ENCODE results near the gene FAM107B. TPM values are rescaled to one million over a fixed set of nuclear protein-coding genes. Genes with fewer than 3 reads are reported as not detected.

Gene FAM107B
- total and polyA plus RNA-seq, 10 of the 15 experiments (the other 5 are each of a cell fraction or from before 2014, with no cell fraction given) = 22.9 to 162 (median 86.6) TPM

DNA sequence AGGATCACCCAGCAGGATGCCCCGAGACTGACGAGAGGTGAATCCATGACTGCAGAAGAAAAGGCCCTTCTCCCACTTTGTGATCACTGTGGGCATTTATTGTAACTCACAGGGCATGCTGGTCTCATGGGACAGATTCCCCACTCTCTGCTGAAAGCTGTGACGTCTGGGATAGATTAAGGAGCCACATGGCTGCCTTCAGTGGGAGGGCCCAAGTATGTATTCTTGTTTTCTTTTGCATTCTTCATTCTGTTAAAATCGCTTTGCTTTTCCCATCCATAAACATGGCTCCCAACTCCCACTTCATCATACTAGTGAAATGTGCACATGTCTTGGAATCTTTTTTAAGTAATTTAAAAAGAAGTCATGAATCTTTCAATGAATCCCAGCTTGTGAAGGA lies 67.2 kb downstream of the FAM107B start:
- no peaks in the 10 kb centered on the region for H3K79me2 ChIP-seq (ENCODE audit: control insufficient read depth, insufficient read depth, low read length)
- intact Hi-C loops (cut with micrococcal nuclease; ENCODE audit: unreplicated experiment) = no loop called here
- no peak overlapping the region for H2AFZ ChIP-seq (ENCODE audit: control insufficient read depth, low read depth, low read length)
- FAIRE-seq = no peak
- in situ Hi-C loops (cut with MboI) = no loop called here
- no peak overlapping the region for H3K4me3 ChIP-seq
- H3K36me3 ChIP-seq (ENCODE audit: control insufficient read depth in 2 of 2, insufficient read depth in 2 of 2, low read length in 1 of 2) = no peaks in the 10 kb centered on the region
- no peaks in the 10 kb centered on the region for H3K4me1 ChIP-seq (ENCODE audit: control insufficient read depth, insufficient read depth, low read length)
- H4K20me1 ChIP-seq (ENCODE audit: control insufficient read depth, insufficient read depth) = no peaks in the 10 kb centered on the region
- ChIA-PET SMC1A (ENCODE audit: uncharacterized antibody, unreplicated experiment) (interaction anchor here (0.8 to 1.3 kb wide), 3 partner anchors 25 to 79 kb away, joined by 3 to 4 read pairs (median 3); no protein-coding TSS in a partner anchor), RAD21 (ENCODE audit: unreplicated experiment) (no interaction called here), CTCF (no interaction called here), POLR2A (no interaction called here)
- no peak for ATAC-seq
- H3K4me2 ChIP-seq (ENCODE audit: control insufficient read depth, insufficient read depth) = no peak overlapping the region
- H3K9ac ChIP-seq (ENCODE audit: control insufficient read depth, insufficient read depth, low read length) = no peak overlapping the region
- TF ChIP-seq MXI1 (IDR thresholded peaks at IDR 0.05; ENCODE audit: low read depth, low read length) (no peak), GABPA (IDR thresholded peaks at IDR 0.05; ENCODE audit: low read depth) (no peak), ATF7 (IDR thresholded peaks at IDR 0.05; ENCODE audit: low read depth) (no peak), BMI1 (IDR thresholded peaks at IDR 0.05; ENCODE audit: borderline replicate concordance) (no peak), ZNF24 (IDR thresholded peaks at IDR 0.05) (no peak), MTA3 (IDR thresholded peaks at IDR 0.05; ENCODE audit: borderline replicate concordance, low read length) (no peak), STAT3 (IDR thresholded peaks at IDR 0.05; ENCODE audit: low read depth, low read length) (no peak), LARP7 (IDR thresholded peaks at IDR 0.05) (no peak), SREBF2 (IDR thresholded peaks at IDR 0.05; ENCODE audit: low read length) (no peak)
- TF ChIP-seq, protein P1, sequence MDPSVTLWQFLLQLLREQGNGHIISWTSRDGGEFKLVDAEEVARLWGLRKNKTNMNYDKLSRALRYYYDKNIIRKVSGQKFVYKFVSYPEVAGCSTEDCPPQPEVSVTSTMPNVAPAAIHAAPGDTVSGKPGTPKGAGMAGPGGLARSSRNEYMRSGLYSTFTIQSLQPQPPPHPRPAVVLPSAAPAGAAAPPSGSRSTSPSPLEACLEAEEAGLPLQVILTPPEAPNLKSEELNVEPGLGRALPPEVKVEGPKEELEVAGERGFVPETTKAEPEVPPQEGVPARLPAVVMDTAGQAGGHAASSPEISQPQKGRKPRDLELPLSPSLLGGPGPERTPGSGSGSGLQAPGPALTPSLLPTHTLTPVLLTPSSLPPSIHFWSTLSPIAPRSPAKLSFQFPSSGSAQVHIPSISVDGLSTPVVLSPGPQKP (IDR thresholded peaks at IDR 0.05; ENCODE audit: low read depth, low read length) = no peak
- no peaks in the 10 kb centered on the region for H3K27me3 ChIP-seq (replicated peaks in 1 of 2; ENCODE audit: control insufficient read depth in 2 of 2, insufficient read depth in 2 of 2, low read length in 1 of 2)
- no peaks in the 10 kb centered on the region for H3K9me3 ChIP-seq (replicated peaks; ENCODE audit: control insufficient read depth, insufficient read depth, low read length)
- no peak overlapping the region for H3K27ac ChIP-seq (ENCODE audit: control insufficient read depth, insufficient read depth)
- BruUV-seq (replicated peaks) = no TSS peak
- DNase-seq (ENCODE audit: low read depth, low spot score) = no peak
- WGBS (ENCODE audit: insufficient coverage, insufficient replicate concordance, low lambda C conversion rate, missing lambda C conversion rate) = 63% methylated on average over 4 of the region's 4 CpGs

Data from GM12878 (cell line).